GM12865 (cell line): ENCODE data around the gene OR2H2.

Source experiments
- DNase-seq: peaks from one replicate; pipeline ENCODE4 v3.0.0; 2010; ENCODE audit warnings: low read depth
- H3K4me3 ChIP-seq: 2 replicates; pipeline ENCODE4 v1.5.1; 2011; ENCODE audit warnings: mild to moderate bottlenecking, low read depth, low read length, control low read depth
- TF ChIP-seq, protein P1 (sequence below): IDR thresholded peaks from 2 replicates; pipeline ENCODE4 v1.5.1; 2011; ENCODE audit warnings: low read length, control low read depth, low read depth, inconsistent platforms; ENCODE audit not compliant: insufficient read depth; ENCODE audit errors: missing control alignments

Gene OR2H2

DNA sequence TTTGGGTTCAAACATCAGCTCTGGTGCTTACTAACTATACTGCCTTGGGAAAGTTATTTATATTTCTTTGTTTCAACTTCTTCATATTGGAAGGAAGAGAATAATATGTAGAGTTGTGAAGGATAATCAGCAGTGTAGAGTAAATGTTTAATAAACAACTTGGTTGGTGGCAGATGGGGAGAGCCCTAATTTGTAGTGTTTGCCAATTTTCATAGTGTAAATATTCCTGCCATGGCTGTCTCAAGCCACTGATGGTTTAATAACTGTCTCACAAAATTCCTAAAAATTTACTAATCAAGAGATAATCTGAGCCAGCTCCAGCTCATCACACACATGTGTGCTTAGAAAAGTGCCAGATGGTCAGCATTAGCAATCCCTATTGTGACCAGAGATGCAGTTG is at the start of gene OR2H2:
OR2H2 (plus strand) TSS at position 301 of the 400 bp plus-strand sequence. CDS start 2,824 bp downstream, outside the sequence.
- no peak within 1 kb of the TSS for H3K4me3 ChIP-seq
- DNase-seq, result no peak
- TF ChIP-seq, protein P1, sequence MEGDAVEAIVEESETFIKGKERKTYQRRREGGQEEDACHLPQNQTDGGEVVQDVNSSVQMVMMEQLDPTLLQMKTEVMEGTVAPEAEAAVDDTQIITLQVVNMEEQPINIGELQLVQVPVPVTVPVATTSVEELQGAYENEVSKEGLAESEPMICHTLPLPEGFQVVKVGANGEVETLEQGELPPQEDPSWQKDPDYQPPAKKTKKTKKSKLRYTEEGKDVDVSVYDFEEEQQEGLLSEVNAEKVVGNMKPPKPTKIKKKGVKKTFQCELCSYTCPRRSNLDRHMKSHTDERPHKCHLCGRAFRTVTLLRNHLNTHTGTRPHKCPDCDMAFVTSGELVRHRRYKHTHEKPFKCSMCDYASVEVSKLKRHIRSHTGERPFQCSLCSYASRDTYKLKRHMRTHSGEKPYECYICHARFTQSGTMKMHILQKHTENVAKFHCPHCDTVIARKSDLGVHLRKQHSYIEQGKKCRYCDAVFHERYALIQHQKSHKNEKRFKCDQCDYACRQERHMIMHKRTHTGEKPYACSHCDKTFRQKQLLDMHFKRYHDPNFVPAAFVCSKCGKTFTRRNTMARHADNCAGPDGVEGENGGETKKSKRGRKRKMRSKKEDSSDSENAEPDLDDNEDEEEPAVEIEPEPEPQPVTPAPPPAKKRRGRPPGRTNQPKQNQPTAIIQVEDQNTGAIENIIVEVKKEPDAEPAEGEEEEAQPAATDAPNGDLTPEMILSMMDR, result no peak

DNA sequence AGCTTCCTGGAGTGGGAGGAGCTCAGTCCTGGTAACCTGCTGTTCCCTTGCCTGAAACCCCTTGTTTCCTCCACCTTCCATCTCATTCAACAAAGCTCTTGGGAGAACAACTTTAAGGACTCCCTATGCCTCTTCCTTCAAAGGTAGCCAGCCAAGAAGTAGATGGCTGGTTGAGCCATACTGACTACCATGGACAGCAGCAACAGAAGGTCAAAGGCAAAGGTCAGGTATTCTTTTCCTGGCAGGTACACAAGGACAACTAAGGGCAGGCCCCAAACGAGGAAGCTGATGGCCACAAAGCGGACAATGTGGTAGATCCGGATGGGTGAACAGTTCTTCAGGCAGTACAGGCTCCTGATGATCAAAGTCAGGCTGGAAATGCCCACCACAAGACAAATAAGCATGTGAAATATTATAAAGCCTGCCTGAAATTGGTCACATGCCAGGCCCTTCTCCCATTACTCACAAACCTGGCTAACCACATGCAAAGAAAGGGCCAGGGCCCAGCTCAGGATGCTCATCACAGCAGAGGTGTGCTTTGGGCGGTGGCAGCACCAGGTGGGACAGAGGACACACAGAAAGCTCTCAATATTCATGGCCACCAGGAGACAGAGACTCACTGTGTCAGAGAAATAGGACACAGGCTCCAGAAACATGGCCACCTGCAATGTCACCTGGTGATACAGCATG is 47.1 kb upstream of the OR2H2 start:
- no peak overlapping the region for H3K4me3 ChIP-seq
- TF ChIP-seq, protein P1, result no peak
- no peak for DNase-seq

DNA sequence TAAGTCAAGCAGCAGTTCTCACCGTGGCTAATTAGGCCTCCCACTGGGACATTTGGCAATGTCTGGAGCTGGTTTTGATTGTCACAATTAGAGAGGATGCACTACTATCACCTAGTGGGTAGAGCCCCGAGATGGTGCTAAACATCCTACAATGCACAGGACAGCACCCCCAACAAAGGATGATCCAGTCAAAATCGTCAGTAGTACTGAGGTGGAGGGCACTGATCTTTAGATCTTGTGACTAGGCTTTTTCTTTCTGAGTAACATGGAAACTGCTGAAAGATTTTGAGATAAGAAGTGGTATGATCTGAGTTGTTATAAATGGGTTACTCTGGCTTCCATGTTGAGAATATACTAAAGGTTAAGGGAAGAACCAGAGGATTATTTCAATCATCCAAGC is 37.3 kb upstream of the OR2H2 start:
- TF ChIP-seq, protein P1, result no peak
- no peak overlapping the region for H3K4me3 ChIP-seq
- DNase-seq, result no peak

DNA sequence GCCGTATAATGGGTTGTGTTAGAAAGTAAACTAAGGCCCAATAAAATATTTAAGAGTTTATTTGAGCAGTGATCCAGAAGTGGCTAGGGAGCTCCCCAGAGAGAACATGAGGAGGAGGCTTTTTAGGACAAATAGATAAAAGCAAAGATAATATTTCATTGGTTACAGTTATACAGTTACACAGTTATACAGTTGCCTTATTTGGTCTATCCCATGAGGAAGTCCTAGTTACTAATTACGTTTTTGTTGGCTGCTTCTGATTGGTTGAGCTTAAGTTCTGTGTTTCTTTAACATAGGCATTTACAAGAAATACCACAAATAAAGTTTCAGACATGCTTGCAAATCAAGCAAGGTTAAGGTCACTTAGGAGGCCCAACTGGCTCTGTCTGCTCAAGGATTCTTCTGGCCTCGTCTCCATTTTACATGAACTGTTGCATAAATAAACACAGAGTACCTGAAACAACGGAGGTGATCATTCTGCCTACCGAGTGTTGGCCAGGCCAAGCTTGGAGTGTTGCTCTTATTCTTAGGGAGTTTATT is 32.3 kb upstream of the OR2H2 start:
- DNase-seq, result peak; percentile 75
- TF ChIP-seq, protein P1, result no peak
- no peak overlapping the region for H3K4me3 ChIP-seq

DNA sequence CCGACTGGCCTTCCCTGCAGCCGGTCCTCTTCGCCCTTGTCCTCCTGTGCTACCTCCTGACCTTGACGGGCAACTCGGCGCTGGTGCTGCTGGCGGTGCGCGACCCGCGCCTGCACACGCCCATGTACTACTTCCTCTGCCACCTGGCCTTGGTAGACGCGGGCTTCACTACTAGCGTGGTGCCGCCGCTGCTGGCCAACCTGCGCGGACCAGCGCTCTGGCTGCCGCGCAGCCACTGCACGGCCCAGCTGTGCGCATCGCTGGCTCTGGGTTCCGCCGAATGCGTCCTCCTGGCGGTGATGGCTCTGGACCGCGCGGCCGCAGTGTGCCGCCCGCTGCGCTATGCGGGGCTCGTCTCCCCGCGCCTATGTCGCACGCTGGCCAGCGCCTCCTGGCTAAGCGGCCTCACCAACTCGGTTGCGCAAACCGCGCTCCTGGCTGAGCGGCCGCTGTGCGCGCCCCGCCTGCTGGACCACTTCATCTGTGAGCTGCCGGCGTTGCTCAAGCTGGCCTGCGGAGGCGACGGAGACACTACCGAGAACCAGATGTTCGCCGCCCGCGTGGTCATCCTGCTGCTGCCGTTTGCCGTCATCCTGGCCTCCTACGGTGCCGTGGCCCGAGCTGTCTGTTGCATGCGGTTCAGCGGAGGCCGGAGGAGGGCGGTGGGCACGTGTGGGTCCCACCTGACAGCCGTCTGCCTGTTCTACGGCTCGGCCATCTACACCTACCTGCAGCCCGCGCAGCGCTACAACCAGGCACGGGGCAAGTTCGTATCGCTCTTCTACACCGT is 31.5 kb upstream of the OR2H2 start:
- no peak overlapping the region for H3K4me3 ChIP-seq
- DNase-seq, result peak; percentile 39
- TF ChIP-seq, protein P1, result no peak

DNA sequence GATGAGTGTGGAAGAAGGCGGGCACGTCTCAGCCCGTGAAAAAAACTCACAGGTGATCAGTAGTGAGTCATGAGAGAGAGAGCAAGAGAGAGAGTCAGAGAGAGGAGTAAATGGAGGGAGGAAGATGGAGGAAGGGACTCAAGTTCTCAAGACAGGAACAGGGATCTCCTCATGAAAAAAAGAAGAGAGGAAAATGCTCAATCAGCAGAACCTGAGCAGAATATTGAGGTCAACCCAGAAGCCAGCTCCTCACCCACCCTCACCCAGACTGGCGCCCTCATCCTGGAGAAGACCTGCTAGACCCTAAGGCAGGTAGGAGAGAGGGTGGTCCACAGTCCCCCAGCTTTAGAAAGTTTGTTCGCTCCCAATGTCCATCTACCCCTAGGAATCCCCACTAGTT is 30.2 kb upstream of the OR2H2 start:
- no peak overlapping the region for H3K4me3 ChIP-seq
- no peak for DNase-seq
- TF ChIP-seq, protein P1, result no peak

DNA sequence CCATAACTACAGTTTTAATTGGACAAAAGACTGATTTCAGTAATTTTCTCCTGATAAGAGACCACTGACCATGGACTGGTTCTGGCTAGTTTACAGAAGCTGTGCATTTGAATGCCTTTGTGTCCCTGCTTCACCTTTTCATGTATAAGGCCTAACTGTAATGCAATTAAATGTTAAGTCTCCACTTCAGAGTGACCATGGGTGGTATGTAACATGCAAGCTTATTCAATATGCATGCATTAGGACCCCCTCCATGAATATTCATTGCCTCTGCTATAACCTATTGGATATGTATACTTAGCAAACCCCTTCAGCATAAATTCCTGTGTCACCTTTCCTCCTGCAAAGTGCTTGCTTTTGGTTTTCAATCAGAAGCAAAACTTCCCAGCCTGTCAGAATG is 27.6 kb upstream of the OR2H2 start:
- H3K4me3 ChIP-seq, result no peak overlapping the region
- no peak for DNase-seq
- TF ChIP-seq, protein P1, result no peak
